Astrocyte (in vitro differentiated cells and primary cell): ENCODE results near the gene PCDHGC3. TPM values are rescaled to one million over a fixed set of nuclear protein-coding genes. Genes with fewer than 3 reads are reported as not detected.

Experiments
- DNase-seq: peaks from one replicate; pipeline ENCODE4 v3.0.0-alpha.2; 2010; ENCODE audit warnings: low read depth
- FAIRE-seq: peaks from 2 replicates; lab custom pipeline; 2011; peaks lifted over from hg19 to GRCh38; lab: Jason Lieb, UNC
- H2AFZ ChIP-seq: 2 replicates; pipeline ENCODE4 v1.6.0; 2012; ENCODE audit warnings: low read depth, low read length, inconsistent platforms
- H3K27ac ChIP-seq: 2 replicates; pipeline ENCODE4 v1.5.1; 2011; ENCODE audit warnings: low read depth, low read length, inconsistent platforms
- H3K27me3 ChIP-seq: 2 replicates; pipeline ENCODE4 v1.6.0; 2011; ENCODE audit warnings: low read length, inconsistent platforms; ENCODE audit not compliant: insufficient read depth
- H3K36me3 ChIP-seq: 2 replicates; pipeline ENCODE4 v1.5.1; 2011; ENCODE audit warnings: low read length, inconsistent platforms; ENCODE audit not compliant: insufficient read depth
- H3K4me1 ChIP-seq: 2 replicates; pipeline ENCODE4 v1.5.1; 2011; ENCODE audit warnings: low read length, inconsistent platforms; ENCODE audit not compliant: insufficient read depth
- H3K4me2 ChIP-seq: 2 replicates; pipeline ENCODE4 v1.6.0; 2012; ENCODE audit warnings: low read length, inconsistent platforms
- H3K4me3 ChIP-seq: 2 replicates; pipeline ENCODE4 v1.5.1; 2011; ENCODE audit warnings: low read depth, mild to moderate bottlenecking, low read length, inconsistent platforms; ENCODE audit not compliant: insufficient read depth
- H3K79me2 ChIP-seq: 2 replicates; pipeline ENCODE4 v1.6.0; 2012; ENCODE audit warnings: mild to moderate bottlenecking, low read length, inconsistent platforms; ENCODE audit not compliant: insufficient read depth
- H3K9ac ChIP-seq: 2 replicates; pipeline ENCODE4 v1.6.0; 2012; ENCODE audit warnings: mild to moderate bottlenecking, low read length, inconsistent platforms
- H3K9me3 ChIP-seq: 2 replicates; pipeline ENCODE4 v1.5.1; 2012; ENCODE audit warnings: low read depth, mild to moderate bottlenecking, low read length, inconsistent platforms; ENCODE audit not compliant: insufficient read depth
- H4K20me1 ChIP-seq: 2 replicates; pipeline ENCODE4 v1.6.0; 2012; ENCODE audit warnings: low read length, inconsistent platforms; ENCODE audit not compliant: insufficient read depth
- H3K27ac Mint-ChIP-seq: one replicate; pipeline ENCODE4 v1.8.0; 2021; ENCODE audit warnings: mild to moderate bottlenecking, mixed read lengths; ENCODE audit not compliant: unreplicated experiment
- H3K27me3 Mint-ChIP-seq: one replicate; pipeline ENCODE4 v1.8.0; 2021; ENCODE audit warnings: low read depth, mixed read lengths; ENCODE audit not compliant: unreplicated experiment
- H3K36me3 Mint-ChIP-seq: one replicate; pipeline ENCODE4 v1.8.0; 2021; ENCODE audit warnings: low read depth, mixed read lengths; ENCODE audit not compliant: unreplicated experiment
- H3K4me1 Mint-ChIP-seq: one replicate; pipeline ENCODE4 v1.8.0; 2021; ENCODE audit warnings: low read depth, mixed read lengths; ENCODE audit not compliant: unreplicated experiment
- H3K4me3 Mint-ChIP-seq: one replicate; pipeline ENCODE4 v1.8.0; 2021; ENCODE audit warnings: mild to moderate bottlenecking, moderate library complexity, mixed read lengths; ENCODE audit not compliant: unreplicated experiment
- H3K9me3 Mint-ChIP-seq: one replicate; pipeline ENCODE4 v1.8.0; 2021; ENCODE audit warnings: mild to moderate bottlenecking, mixed read lengths; ENCODE audit not compliant: unreplicated experiment
- CTCF ChIP-seq: IDR thresholded peaks from 2 replicates; pipeline ENCODE4 v1.5.1; 2011; ENCODE audit warnings: low read depth, mild to moderate bottlenecking, inconsistent platforms, low read length, moderate library complexity; ENCODE audit not compliant: insufficient read depth
- EZH2 ChIP-seq: IDR thresholded peaks from 2 replicates; pipeline ENCODE4 v1.6.1; 2012; ENCODE audit warnings: mild to moderate bottlenecking, low read length, inconsistent platforms; ENCODE audit not compliant: insufficient read depth
- total RNA-seq: library from RNA; stranded (reverse); gene quantifications from 2 replicates; pipeline ENCODE4 v1.2.1, GENCODE V29; 2021

PCDHGC3 gene
- total RNA-seq, 1 donor from 2014 or later = 84.7 TPM

GRCh38 chr5:141440341-141440740, 35.4 kb upstream of the PCDHGC3 start:
- Histone ChIP-seq H3K9ac (no peak overlapping the region), H3K4me3 (no peak overlapping the region), H3K36me3 (no peaks in the 10 kb centered on the region), H3K27ac (no peak overlapping the region), H3K4me1 (no peaks in the 10 kb centered on the region), H2AFZ (no peak overlapping the region), H3K4me2 (no peak overlapping the region), H3K9me3 (peaks cover 8% of the 10 kb centered on the region), H3K79me2 (peaks cover 12% of the 10 kb centered on the region), H4K20me1 (peaks cover 4% of the 10 kb centered on the region), H3K27me3 (no peaks in the 10 kb centered on the region)
- no peak for TF ChIP-seq CTCF
- no peak for TF ChIP-seq EZH2
- H3K9me3 Mint-ChIP-seq = no peaks in the 10 kb centered on the region
- H3K27ac Mint-ChIP-seq = no peak overlapping the region
- H3K4me3 Mint-ChIP-seq = no peak overlapping the region
- no peak for FAIRE-seq
- H3K4me1 Mint-ChIP-seq = peaks cover 5% of the 10 kb centered on the region
- H3K27me3 Mint-ChIP-seq = no peaks in the 10 kb centered on the region
- peaks cover 21% of the 10 kb centered on the region for H3K36me3 Mint-ChIP-seq
- no peak for DNase-seq

- Mint-ChIP-seq H3K27ac (no peak overlapping the region), H3K9me3 (no peaks in the 10 kb centered on the region), H3K4me1 (peaks cover 5% of the 10 kb centered on the region), H3K4me3 (no peak overlapping the region), H3K36me3 (peaks cover 25% of the 10 kb centered on the region), H3K27me3 (no peaks in the 10 kb centered on the region)
- peaks cover 8% of the 10 kb centered on the region for H3K79me2 ChIP-seq
- TF ChIP-seq CTCF (no peak), EZH2 (no peak)
- no peak for FAIRE-seq
- H3K4me3 ChIP-seq = no peak overlapping the region
- DNase-seq = no peak
- H3K27ac ChIP-seq = no peak overlapping the region
- H3K27me3 ChIP-seq = no peaks in the 10 kb centered on the region
- no peak overlapping the region for H2AFZ ChIP-seq
- H3K4me2 ChIP-seq = no peak overlapping the region
- H4K20me1 ChIP-seq = peaks cover 4% of the 10 kb centered on the region
- H3K36me3 ChIP-seq = no peaks in the 10 kb centered on the region
- H3K4me1 ChIP-seq = no peaks in the 10 kb centered on the region
- H3K9ac ChIP-seq = no peak overlapping the region
- H3K9me3 ChIP-seq = peaks cover 8% of the 10 kb centered on the region
These were observed 34.1 kb upstream of the PCDHGC3 start for GRCh38 chr5:141441571-141442170.

GRCh38 chr5:141465351-141465750, 10.4 kb upstream of the PCDHGC3 start:
- Mint-ChIP-seq H3K4me3 (no peak overlapping the region), H3K4me1 (peaks cover 11% of the 10 kb centered on the region), H3K36me3 (peaks cover 5% of the 10 kb centered on the region), H3K27ac (peak overlapping the region; percentile 56), H3K27me3 (no peaks in the 10 kb centered on the region), H3K9me3 (no peaks in the 10 kb centered on the region)
- H3K27me3 ChIP-seq = no peaks in the 10 kb centered on the region
- DNase-seq (peak; percentile 70), FAIRE-seq (no peak)
- no peak for TF ChIP-seq CTCF
- no peak for TF ChIP-seq EZH2
- no peaks in the 10 kb centered on the region for H3K36me3 ChIP-seq
- H4K20me1 ChIP-seq = peaks cover 13% of the 10 kb centered on the region
- no peak overlapping the region for H3K9ac ChIP-seq
- H3K4me2 ChIP-seq = no peak overlapping the region
- no peak overlapping the region for H2AFZ ChIP-seq
- H3K79me2 ChIP-seq = peaks cover 13% of the 10 kb centered on the region
- H3K4me3 ChIP-seq = no peak overlapping the region
- no peaks in the 10 kb centered on the region for H3K9me3 ChIP-seq
- peak overlapping the region; percentile 6 for H3K27ac ChIP-seq
- H3K4me1 ChIP-seq = no peaks in the 10 kb centered on the region
